HG02870 (cell line): ENCODE results near the gene CSNK1A1.
"Not testable (repeated sequence)": the region's sequence is repeated elsewhere in the genome, so short reads cannot be mapped to it uniquely, and the experiment has no call there.

Experiments
- ATAC-seq: cut with Tn5 transposase; IDR thresholded peaks from one replicate; pipeline ENCODE4 v1.9.1; 2021; ENCODE audit warnings: mild to moderate bottlenecking, moderate library complexity; ENCODE audit not compliant: unreplicated experiment

CSNK1A1 gene

DNA sequence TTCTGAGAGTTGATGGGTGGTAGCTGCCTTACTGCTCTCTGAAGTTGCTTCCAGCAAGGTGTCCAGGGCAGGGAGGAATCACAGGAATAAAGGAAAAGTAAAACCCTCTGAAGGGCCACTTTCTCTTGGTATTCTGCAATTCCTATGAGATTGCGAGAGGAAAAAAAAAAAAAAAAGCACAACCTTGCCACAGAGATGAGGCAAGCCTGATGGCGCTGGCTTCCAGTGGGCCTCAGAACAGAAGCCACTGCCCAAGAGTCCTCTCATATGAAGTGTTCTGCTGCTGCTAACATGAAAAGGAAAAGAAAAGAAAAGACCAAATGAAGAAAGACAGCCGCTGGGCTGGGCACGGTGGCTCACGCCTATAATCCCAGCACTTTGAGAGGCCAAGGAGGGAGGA is 91.3 kb downstream of the CSNK1A1 start:
- ATAC-seq = no peak

DNA sequence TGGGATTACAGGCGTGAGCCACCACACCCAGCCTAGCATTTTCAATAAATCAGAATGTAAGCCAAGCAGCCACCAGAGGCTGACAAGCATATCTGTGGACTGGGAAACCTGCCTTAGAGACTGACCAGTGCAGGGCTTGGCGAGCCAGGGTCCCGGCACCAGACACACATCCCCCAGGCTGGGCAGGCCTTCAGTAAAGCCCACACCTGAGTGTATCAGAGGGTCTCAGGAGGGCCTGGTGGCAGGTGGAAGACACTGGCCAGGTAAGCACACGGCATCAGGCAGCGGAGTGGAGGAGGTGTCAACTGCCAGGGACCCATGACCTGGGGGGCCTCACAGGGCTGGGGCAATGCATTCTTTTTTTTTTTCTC is 93.9 kb downstream of the CSNK1A1 start:
- no peak for ATAC-seq

- ATAC-seq = no peak
These were observed 94.4 kb downstream of the CSNK1A1 start for GRCh38 chr5:149456597-149457392.

- no peak for ATAC-seq
These were observed 95.3 kb downstream of the CSNK1A1 start for GRCh38 chr5:149455889-149456409.

DNA sequence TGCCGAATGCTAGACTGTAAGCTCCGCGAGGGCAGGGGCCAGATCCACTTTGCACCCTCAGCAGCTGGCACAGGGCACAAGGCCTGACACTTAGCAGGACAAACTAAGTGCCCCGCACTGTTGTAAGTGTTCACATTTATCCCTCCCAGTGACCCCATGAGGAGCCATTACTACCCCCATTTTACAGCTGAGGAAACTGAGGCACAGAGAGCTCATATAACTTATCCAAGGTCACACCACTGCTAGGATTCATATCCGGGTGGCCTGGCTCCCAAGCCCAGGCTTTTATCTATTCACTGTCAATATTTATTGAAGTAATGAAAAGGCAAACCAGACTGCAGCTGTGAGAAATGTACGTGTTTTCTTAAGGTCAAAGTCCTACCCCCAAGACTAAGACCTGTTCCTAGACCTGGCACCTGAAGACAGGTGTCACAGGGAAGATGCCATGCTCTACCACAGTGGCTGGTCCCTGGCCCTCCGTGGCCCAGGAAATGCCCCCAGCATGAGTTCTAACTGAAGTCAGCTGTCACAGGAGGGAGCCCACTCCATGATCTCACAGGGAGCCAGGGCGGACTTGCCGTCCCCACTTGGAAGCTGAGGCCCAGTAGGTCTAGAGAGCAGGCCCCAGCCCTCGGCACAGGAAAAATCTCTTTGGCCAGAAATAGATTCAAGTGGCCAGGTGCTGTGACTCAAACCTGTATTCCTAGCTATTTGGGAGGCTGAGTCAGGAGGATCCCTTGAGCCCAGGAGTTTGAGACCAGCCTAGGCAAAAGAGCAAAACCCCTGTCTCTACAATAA is 97.4 kb downstream of the CSNK1A1 start:
- no peak for ATAC-seq

DNA sequence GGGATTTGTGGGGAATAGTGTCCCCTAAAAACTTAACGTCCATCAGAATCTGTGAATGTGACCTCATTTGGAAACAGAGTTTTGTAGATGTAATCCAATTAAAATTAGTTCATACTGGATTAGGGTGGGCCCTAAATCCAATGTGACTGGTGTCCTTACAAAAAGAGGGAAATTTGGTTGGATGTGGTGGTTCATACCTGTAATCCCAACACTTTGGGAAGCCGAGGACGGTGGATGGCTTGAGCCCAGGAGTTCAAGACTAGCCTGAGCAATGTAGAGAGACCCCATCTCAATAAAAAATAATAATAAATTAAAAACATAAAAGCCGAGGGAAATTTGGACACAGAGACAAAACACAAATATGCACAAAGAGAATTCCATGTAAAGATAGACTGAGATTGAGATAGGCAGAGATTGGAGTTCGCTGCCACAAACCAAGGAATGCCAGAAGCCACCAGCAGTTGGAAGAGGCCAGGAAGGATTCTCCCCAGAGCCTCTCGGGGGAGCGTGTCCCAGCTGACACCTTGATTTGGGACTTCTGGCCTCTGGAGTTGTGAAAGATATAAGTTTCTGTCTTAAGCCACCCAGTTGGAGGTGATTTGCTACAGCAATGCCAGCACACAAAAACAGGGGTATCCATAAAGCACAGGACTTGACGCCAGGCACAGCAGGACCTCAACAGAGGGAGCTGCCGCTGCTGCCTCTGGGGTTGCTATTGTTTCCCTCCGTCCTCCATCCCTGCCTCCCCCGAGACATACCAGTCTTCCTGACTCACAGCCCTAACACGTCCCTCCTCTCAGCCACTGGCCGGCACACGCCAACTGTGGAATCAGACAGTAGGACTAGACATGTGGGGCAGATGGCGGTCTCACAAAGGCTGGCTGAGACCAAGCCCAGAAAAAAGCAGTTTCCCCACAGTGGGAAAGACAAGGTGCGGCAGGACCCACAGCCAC is 98.3 kb downstream of the CSNK1A1 start:
- no peak for ATAC-seq

- no peak for ATAC-seq
These were observed 99.1 kb downstream of the CSNK1A1 start for GRCh38 chr5:149452007-149452664.

GRCh38 chr5:149450199-149450598 is 101.0 kb downstream of the CSNK1A1 start:
- no peak for ATAC-seq

DNA sequence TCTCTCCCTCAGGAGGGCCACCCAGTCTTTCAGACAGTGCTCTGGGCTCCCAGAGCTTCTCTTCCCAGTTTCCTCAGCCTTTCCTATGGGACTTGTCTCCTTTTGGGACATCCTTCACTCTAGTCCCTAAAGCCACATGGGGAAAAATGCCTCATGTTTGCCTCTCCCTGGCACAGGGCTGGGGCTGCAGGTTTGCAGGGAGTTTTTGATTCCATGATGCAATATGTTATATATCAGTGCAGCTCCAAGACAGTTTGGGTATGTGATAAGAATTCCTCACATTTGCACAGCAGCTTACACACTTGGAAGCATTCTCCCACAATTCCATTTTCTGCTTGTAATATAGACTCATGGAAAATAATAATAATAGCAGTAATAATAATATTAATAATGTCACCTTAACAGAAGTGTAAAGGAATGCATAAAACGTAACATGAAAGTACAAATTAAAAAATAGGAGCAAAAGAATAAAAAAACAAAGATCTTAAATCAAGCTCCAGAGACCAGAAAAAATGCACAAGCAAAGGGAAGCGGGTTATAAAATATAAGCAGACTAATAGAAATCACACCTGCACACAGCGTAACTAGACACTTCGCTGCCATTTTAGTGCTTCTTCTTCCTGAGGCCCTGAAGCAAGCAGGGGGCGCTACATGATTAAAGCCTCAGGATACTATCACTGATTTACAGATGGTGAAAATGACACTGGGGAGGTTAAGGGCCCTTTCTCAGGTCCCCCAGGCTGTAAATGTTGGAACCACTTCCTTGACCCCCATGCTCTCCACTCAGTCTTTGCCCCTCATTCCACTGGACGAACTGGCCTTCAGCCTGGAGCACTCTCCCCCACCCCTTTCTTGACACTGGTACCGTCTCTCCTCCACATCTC is 102.2 kb downstream of the CSNK1A1 start:
- ATAC-seq = no peak

- ATAC-seq = no peak
These were observed 102.8 kb downstream of the CSNK1A1 start for GRCh38 chr5:149448431-149448830.

DNA sequence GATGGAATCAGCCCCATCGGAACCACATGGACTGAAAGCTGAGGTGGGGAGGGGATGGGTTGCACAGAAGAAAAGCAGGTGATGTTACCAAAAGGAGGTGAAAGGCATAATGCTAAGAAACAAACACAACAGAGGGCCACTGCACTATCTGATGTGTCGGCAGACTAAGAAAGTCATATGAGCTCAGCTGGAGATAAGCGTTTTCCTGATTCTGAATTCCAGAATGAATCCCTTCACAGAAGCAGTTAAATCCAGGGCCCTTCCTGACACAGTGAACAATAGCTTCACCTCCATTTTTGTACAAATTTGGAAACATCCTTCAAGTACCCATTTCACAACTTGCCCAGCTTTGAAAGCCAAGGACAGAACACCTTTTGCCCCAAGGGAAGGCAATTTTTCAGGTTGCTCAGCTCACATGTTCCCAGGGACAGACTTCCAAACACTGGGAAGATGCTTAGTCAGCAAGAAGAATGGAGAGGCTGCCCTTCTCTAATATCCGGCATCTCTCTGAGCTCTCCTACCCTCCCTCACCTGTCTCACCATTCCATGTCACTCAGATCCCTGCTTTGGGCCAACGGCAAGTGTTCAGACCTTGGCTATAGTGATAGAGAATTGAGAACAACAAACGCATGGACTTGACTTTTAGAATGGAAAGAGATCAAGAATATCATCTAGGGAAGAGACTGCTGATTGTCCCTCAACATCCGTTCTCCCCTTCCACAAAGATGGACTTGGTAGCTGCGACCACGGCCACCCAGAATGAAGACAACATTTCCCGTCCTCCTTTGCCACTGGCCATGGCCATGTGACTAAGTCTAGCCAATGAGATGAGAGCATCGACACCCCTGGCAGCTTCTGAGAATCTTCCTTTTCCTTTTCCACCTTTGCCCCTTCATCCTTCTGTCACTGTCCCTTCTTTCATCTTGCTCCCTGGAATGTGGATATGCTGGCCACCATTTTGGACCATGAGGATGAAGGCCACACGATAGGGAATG is 103.6 kb downstream of the CSNK1A1 start:
- no peak for ATAC-seq

GRCh38 chr5:149446794-149447193 is 104.4 kb downstream of the CSNK1A1 start:
- ATAC-seq = not testable (repeated sequence)

- ATAC-seq = no peak
These were observed 105.4 kb downstream of the CSNK1A1 start for GRCh38 chr5:149445739-149446369.

- no peak for ATAC-seq
These were observed 105.9 kb downstream of the CSNK1A1 start for GRCh38 chr5:149445343-149445738.

GRCh38 chr5:149444430-149444829 is 106.8 kb downstream of the CSNK1A1 start:
- not testable (repeated sequence) for ATAC-seq

DNA sequence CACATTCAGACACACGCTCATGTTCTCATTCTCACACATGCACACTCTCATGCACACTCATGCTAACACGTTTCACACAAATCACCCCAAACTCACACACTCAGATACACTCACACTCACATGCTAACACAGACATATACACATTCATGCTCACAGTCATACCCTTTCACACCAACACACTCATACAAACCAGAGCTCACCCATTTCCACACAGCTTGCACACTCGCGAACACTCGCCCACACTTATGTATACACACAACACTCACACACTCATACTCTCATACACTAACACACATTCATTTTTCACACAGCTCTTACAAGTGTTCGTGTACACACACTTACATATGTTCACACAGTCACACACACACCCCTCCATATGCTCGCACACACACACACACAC is 108.0 kb downstream of the CSNK1A1 start:
- ATAC-seq = no peak

GRCh38 chr5:149442563-149443182 is 108.6 kb downstream of the CSNK1A1 start:
- peak; percentile 80 for ATAC-seq
